ENCODE data around the gene ENPEP.

The ENPEP gene

DNA sequence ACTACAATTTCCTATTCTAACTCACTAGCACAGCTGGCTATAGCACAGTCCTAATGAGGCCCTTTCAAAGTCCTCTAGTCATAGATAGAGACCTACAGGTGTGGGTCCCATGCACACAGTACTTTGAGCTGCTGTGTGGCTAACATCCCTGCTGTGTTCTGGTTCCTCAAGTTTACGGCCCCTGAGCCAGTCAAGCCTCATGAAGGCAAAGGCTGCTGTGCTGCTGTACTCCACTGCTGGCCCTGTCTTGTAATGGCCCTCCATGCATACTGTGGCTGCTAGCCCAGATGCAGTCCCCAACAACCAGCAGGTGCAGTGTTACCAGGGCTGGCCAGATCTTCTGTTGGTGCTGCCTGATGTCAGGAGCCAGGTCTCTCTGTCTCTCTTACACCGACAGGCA is 23.4 kb upstream of the ENPEP start:
- no peaks in the 10 kb centered on the region for H3K36me3 ChIP-seq
- H3K9me3 ChIP-seq = no peaks in the 10 kb centered on the region
- H3K4me1 ChIP-seq (ENCODE audit: control insufficient read depth in 1 of 2, insufficient read depth in 1 of 2, low read depth in 1 of 2, low read length in 1 of 2) = no peaks in the 10 kb centered on the region
- no peak overlapping the region for H3K27ac ChIP-seq
- no peaks in the 10 kb centered on the region for H3K27me3 ChIP-seq
- TF ChIP-seq, protein P1, sequence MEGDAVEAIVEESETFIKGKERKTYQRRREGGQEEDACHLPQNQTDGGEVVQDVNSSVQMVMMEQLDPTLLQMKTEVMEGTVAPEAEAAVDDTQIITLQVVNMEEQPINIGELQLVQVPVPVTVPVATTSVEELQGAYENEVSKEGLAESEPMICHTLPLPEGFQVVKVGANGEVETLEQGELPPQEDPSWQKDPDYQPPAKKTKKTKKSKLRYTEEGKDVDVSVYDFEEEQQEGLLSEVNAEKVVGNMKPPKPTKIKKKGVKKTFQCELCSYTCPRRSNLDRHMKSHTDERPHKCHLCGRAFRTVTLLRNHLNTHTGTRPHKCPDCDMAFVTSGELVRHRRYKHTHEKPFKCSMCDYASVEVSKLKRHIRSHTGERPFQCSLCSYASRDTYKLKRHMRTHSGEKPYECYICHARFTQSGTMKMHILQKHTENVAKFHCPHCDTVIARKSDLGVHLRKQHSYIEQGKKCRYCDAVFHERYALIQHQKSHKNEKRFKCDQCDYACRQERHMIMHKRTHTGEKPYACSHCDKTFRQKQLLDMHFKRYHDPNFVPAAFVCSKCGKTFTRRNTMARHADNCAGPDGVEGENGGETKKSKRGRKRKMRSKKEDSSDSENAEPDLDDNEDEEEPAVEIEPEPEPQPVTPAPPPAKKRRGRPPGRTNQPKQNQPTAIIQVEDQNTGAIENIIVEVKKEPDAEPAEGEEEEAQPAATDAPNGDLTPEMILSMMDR (IDR thresholded peaks at IDR 0.05) = no peak
- H3K4me3 ChIP-seq (ENCODE audit: low read depth in 1 of 2, low read length in 1 of 2) = no peak overlapping the region

DNA sequence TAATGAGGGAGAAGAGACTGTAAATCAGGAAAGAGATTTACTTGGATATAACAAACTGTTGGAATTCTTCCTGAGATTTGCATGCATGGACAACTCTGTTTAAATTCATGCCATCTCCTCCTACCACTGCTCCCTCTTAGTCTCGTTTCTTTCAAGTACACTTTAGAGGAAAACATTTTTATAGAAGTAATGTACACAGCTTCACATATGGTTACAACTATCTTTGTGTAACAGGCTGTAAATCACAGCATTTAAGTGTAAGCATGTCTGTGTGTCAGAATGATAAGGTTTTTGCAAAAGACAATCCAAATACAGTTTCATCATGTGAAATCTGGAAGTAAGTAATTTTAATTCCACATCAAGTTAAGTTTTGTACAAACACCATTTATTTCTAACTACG is 21.5 kb upstream of the ENPEP start:
- H3K27ac ChIP-seq = no peak overlapping the region
- no peaks in the 10 kb centered on the region for H3K36me3 ChIP-seq
- no peak overlapping the region for H3K4me3 ChIP-seq (ENCODE audit: low read depth in 1 of 2, low read length in 1 of 2)
- no peaks in the 10 kb centered on the region for H3K4me1 ChIP-seq (ENCODE audit: control insufficient read depth in 1 of 2, insufficient read depth in 1 of 2, low read depth in 1 of 2, low read length in 1 of 2)
- no peaks in the 10 kb centered on the region for H3K9me3 ChIP-seq
- TF ChIP-seq, protein P1 (IDR thresholded peaks at IDR 0.05) = no peak
- H3K27me3 ChIP-seq = no peaks in the 10 kb centered on the region

DNA sequence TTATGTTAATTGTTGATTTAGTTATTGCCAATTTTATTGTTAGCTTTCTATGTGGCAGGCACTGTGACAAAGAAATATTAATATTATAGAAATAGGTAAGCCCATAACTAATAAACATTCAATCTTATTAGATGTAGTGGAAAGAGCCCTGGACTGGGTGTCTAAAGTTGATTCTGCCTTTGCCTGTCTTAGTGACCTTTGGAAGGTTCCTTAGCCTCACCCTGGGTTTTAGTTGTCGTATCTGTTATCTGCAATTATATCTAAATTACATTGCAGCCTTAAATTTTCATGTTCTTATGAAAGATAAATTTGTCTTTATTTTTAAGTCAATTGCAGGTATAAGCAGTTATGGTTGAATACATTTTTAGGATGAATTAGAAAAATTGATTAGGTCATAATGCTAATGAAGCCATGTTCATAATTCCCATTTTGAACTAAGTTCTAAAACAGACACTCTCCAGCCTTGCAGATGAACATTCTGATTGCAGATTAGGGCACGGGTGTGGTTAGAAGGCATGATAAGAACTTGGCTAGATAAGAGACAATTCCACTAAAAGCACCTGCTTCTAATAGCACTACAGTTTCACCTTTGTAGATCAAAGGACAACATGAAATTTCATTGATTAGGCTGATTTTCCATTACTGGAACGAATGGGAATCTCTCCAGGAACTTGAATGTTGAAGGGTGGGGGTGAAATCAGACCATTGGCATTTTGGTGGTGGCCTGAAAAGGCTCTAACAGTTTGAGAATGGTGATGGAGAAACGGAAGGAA is 17.3 kb upstream of the ENPEP start:
- H3K4me1 ChIP-seq (ENCODE audit: control insufficient read depth in 1 of 2, insufficient read depth in 1 of 2, low read depth in 1 of 2, low read length in 1 of 2) = no peaks in the 10 kb centered on the region
- H3K27me3 ChIP-seq = no peaks in the 10 kb centered on the region
- no peaks in the 10 kb centered on the region for H3K9me3 ChIP-seq
- no peaks in the 10 kb centered on the region for H3K36me3 ChIP-seq
- no peak overlapping the region for H3K27ac ChIP-seq
- H3K4me3 ChIP-seq (ENCODE audit: low read depth in 1 of 2, low read length in 1 of 2) = no peak overlapping the region
- TF ChIP-seq, protein P1 (IDR thresholded peaks at IDR 0.05) = no peak

DNA sequence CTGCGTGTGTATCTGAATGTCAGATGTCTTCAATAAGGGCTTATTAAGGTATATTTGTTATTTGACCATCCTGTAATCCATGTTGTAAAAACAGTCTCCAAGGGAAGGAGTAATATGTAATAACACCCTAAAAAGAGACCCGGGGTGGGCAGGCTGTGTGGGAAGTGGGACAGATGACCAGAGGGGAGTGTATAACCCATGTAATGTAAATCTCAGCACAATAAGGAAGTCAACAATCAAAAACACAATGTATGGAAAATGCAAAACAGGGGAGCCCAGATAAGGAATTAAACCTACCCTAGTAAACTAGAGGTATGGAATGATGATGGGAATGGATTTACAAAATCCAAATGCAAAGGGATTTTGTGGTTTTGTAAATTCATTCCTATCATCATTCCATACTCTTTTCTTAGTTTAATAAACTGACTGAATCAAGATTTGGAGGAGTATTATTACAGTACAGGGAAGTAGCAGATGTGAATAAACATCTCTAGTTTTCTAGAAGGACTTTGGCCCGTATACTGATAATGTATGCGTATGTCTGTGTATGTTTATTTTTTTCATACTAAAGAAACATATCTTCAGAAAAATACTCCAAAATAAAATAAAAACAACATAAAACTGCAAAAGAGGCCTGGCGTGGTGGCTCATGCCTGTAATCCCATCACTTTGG is 15.7 kb upstream of the ENPEP start:
- H3K9me3 ChIP-seq = no peaks in the 10 kb centered on the region
- no peak overlapping the region for H3K4me3 ChIP-seq (ENCODE audit: low read depth in 1 of 2, low read length in 1 of 2)
- no peaks in the 10 kb centered on the region for H3K4me1 ChIP-seq (ENCODE audit: control insufficient read depth in 1 of 2, insufficient read depth in 1 of 2, low read depth in 1 of 2, low read length in 1 of 2)
- H3K27ac ChIP-seq = no peak overlapping the region
- no peaks in the 10 kb centered on the region for H3K36me3 ChIP-seq
- H3K27me3 ChIP-seq = no peaks in the 10 kb centered on the region
- TF ChIP-seq, protein P1 (IDR thresholded peaks at IDR 0.05) = no peak

DNA sequence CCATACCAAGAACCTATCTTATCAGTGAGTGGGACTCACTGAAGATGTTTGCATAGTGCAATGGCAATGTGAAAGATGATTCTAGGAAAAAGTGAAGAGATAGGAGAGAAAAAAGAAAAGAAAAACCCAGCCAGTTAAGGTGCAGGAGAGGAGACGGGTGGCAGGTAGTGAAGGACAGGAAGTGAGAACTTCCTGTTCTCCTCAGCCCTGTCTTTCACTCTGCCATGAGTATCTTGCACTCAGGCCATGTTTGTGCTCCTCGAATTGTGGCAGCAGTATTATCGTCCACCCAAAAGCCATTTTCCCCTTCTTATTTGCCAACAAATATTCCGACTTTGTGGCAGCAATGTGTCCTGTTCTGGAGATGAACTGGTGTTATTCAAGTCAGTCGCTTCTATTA is 8.6 kb upstream of the ENPEP start:
- H3K9me3 ChIP-seq = no peaks in the 10 kb centered on the region
- TF ChIP-seq, protein P1 (IDR thresholded peaks at IDR 0.05) = no peak
- no peaks in the 10 kb centered on the region for H3K4me1 ChIP-seq (ENCODE audit: control insufficient read depth in 1 of 2, insufficient read depth in 1 of 2, low read depth in 1 of 2, low read length in 1 of 2)
- H3K27me3 ChIP-seq = no peaks in the 10 kb centered on the region
- H3K36me3 ChIP-seq = no peaks in the 10 kb centered on the region
- no peak overlapping the region for H3K4me3 ChIP-seq (ENCODE audit: low read depth in 1 of 2, low read length in 1 of 2)
- H3K27ac ChIP-seq = no peak overlapping the region
